ENCODE results near the gene STX12.
"Not testable (repeated sequence)": the region's sequence is repeated elsewhere in the genome, so short reads cannot be mapped to it uniquely, and the experiment has no call there.

STX12 gene

GRCh38 chr1:27775336-27775735, 2.3 kb downstream of the STX12 start:
- DNase-seq (ENCODE audit: low spot score): not testable (repeated sequence)

- DNase-seq (ENCODE audit: low spot score): not testable (repeated sequence)
Measured at GRCh38 chr1:27776276-27776675, 3.3 kb downstream of the STX12 start.

DNA sequence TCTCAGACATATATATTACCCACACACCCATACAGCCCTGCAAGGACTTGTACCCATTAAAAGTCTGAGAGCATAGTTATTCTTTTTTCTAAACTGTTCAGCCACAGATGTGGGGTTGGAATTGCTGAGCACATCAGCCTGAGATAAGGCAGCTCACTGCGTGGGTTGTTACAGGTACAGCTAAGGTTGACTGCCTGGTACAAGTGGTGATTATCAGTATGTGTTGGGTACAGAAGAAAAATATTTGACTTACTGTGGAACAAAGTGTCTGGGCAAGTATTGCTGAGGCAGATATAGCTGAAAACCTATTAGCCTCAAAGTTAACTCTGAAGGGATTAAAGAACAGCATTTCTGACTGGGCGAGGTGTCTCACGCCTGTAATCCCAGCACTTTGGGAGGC, 5.0 kb downstream of the STX12 start:
- no peak for DNase-seq (ENCODE audit: low spot score)

DNA sequence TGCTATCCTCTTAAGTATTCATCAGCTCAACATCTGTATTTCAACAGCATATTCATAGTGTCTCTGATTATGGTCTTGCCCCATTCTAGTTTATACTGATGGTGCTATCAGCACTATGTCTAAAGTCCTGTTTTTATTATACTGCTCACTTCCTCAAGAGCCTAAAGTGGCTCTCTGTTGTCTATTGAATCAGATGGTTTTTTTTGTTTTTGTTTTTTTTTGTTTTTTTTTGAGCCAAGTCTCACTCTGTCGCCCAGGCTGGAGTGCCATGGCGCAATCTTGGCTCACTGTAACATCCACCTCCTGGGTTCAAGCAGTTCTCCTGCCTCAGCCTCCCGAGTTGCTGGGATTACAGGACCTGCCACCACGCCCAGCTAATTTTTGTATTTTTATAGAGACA, 6.1 kb downstream of the STX12 start:
- DNase-seq (ENCODE audit: low spot score): no peak

- DNase-seq (ENCODE audit: low spot score): no peak
Measured at GRCh38 chr1:27782950-27783349, 9.9 kb downstream of the STX12 start.

- DNase-seq (ENCODE audit: low spot score): no peak
Measured at GRCh38 chr1:27784700-27785099, 11.7 kb downstream of the STX12 start.

DNA sequence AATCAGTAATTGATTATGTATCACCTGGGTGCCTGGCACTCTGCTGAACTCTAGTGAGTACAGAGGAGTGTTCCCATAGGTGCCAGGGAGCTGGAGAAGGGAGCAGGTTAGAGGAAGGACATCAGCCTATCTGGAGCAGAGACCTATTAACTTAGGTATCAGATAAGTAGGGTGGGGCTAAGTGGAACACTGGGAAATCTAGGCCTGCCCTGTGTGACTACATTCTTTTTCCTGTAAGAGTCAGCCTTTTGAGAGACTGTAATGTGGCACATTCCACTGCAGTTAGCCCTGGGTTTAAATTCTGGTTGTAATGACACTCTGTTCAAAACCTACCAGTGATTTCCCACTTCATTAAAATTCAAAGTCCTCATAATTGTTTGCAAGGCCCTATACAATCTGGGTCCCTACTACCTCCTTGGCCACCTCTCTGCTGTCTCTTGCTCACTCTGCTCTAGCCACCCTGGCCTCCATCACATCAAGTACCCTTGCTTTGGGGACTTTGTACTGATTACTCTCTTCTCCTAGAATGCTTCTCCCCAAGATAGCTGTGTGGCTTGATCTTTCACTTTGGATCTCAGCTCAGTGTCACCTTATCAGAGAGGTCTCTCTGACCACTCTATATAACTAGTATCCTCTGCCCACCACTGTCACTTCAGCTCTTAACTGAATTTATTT, 12.9 kb downstream of the STX12 start:
- peak; percentile 31 for DNase-seq (ENCODE audit: low spot score)

- no peak for DNase-seq (ENCODE audit: low spot score)
Measured at GRCh38 chr1:27787895-27788294, 14.9 kb downstream of the STX12 start.

GRCh38 chr1:27789540-27790041, 16.6 kb downstream of the STX12 start:
- peak; percentile 22 for DNase-seq (ENCODE audit: low spot score)

- DNase-seq (ENCODE audit: low spot score): not testable (repeated sequence)
Measured at GRCh38 chr1:27790270-27790669, 17.3 kb downstream of the STX12 start.

DNA sequence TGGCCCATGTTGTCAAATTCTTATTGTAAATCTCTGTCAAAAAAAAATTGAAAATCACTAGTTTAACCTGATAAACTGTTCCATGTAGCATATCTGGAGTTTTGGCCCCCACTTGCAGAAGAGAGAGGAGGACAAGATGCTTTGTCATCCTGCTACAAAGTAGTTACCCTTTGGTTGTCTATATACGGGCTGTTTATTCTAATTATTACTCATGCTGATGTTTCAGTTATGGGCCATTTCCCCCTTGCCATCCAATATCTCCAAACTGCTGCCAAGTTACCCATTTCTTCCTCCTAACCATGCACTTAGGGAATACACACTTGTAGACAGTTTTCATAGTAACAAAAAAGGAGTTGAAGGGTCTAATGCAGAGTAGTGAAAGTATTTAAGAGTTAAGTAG, 22.6 kb downstream of the STX12 start:
- DNase-seq (ENCODE audit: low spot score): no peak

DNA sequence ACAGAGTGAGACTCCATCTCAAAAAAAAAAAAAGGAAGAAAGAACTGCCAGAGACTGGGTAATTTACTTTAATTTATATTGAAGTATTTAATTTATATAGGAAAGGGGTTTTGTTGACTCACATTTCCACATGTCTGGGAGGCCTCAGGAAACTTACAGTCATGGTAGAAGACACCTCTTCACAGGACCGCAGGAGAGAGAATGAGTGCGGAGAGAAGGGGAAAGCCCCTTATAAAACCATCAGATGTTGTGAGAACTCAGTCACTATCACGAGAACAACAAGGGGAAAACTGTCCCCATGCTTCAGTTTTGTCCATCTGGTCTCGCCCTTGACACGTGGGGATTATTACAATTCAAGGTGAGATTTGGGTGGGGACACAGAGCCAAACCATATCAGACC, 31.8 kb downstream of the STX12 start:
- no peak for DNase-seq (ENCODE audit: low spot score)

- DNase-seq (ENCODE audit: low spot score): no peak
Measured at GRCh38 chr1:27806758-27807157, 33.7 kb downstream of the STX12 start.

- DNase-seq (ENCODE audit: low spot score): no peak
Measured at GRCh38 chr1:27807385-27807784, 34.4 kb downstream of the STX12 start.

DNA sequence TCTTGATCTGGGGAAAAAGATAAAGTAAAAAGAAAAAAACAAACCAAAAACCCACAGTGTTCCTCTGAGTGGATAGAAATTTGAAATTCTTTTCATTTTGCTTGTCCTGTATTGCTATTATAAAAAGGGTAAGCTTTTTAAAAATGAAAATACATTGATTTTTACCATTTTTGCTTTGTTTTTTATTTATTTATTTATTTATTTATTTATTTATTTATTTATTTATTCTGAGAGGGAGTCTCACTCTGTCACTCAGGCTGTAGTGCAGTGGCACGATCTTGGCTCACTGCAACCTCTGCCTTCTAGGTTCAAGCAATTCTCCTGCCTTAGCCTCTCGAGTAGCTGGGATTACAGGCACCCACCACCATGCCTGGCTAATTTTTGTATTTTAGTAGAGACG, 35.1 kb downstream of the STX12 start:
- not testable (repeated sequence) for DNase-seq (ENCODE audit: low spot score)

DNA sequence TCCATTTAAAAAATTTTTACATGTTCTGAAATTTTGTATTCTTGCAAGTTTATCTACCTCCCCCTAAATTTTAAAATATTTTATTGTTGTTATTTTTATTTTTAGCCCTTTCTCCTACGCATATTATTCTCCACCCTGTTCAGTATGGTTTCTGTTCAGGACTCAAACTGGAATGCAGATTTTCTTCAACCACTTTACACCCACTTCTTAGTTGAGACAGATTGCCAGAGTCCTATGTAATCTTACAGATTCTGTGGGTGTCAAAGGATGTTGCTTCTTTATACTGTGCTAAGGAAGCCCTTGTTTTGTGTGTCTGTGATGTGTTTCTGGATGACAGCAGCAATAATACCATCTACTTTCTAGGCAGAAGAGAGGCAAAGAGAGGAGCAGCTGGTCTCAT, 36.9 kb downstream of the STX12 start:
- no peak for DNase-seq (ENCODE audit: low spot score)

DNA sequence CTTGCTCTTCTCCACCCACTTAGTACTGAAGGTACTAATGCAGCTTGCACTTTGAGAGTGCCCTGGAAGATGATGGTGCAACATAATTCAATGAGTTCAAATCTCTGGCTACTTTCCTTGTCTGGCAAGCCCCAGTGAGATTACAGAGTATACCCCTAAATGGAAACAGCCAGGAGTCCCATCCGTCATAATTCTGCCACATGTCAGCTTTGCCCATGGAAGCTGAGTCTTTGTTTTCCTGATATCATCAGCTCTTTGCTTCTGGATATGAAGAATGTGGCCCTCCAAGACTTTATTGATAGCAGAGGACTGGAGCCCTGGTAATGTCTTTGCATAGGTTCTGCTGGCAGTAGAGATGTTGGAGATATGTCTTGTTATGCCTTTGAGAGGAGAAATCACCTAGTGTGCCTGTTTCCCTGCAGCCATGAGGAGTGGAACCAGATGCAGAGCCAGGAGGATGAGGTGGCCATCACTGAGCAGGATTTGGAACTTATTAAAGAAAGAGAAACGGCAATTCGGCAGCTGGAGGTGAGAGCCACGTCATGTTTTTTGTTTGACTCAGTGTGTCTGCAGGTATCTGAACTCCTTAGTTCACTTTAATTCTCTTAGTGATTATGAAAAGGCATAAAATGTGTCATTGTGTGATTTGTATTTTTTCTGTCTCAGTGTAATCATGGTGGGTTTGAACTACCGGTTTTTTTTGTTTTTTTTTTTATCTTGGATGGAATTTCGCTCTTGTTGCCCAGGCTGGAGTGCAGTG, 38.9 kb downstream of the STX12 start:
- no peak for DNase-seq (ENCODE audit: low spot score)

- peak; percentile 89 for DNase-seq (ENCODE audit: low spot score)
Measured at GRCh38 chr1:27816921-27817630, 44.1 kb downstream of the STX12 start.

- no peak for DNase-seq (ENCODE audit: low spot score)
Measured at GRCh38 chr1:27821761-27822315, 48.8 kb downstream of the STX12 start.

DNA sequence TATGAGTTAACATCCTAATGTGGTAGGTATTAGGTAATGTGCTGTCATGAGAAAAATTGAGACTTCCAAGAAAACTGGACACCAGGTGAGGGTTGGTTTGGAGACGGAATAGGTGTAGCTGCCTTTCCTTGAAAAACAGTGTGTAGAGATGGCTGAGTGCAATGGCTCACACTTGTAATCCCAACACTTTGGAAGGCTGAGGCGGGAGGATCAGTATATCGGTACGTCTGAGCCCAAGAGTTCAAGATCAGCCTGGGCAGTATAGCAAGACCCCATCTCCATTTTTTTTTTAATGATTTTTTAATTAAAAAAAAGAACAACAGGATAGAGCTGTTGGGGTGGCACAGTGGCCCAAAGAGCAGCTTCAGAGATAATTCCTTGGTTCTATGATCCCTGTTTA, 50.8 kb downstream of the STX12 start:
- DNase-seq (ENCODE audit: low spot score): no peak

DNA sequence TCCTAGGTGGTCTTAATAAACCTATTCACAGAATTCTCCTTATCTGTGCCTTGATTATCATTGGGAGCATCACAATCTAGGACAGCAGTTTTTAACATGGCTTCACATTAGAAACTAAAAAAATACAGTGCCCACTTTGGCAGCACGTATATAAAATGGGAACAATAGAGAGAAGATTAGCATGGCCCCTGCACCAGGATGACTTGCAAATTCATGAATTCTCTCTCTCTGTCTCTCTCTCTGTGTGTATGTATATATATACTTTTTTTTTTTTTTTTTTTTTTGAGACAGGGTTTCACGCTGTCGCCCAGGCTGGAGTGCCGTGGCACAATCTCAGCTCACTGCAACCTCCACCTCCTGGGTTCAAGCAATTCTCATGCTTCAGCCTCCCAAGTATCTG, 51.4 kb downstream of the STX12 start:
- no peak for DNase-seq (ENCODE audit: low spot score)

GRCh38 chr1:27829339-27829960, 56.4 kb downstream of the STX12 start:
- not testable (repeated sequence) for DNase-seq (ENCODE audit: low spot score)
